Pancreas (tissue), 10 donors: Measurements from ENCODE around the gene OR52R1. TPM values are rescaled to one million over a fixed set of nuclear protein-coding genes. Genes with fewer than 3 reads are reported as not detected.
"Not testable (repeated sequence)": the region's sequence is repeated elsewhere in the genome, so short reads cannot be mapped to it uniquely, and the experiment has no call there.

Source experiments
- ATAC-seq, 4 donors: fragments of 200-7000 bp; cut with Tn5 transposase; one replicate each; pipeline versions ENCODE4 v1.8.0 to v1.9.1; 2020; ENCODE audit warnings: mild to moderate bottlenecking in 4 of 4, moderate library complexity in 4 of 4
- DNase-seq, 6 donors: peaks; one replicate each; pipeline ENCODE4 v3.0.0-alpha.2; 2020
- FAIRE-seq: peaks from 2 replicates; lab custom pipeline; 2012; peaks lifted over from hg19 to GRCh38; lab: Jason Lieb, UNC
- H3K27ac ChIP-seq, 4 donors: fragments of 200-600 bp; sonication (generic); 1 replicate in 3 of 4; 2 replicates in 1 of 4; pipeline versions ENCODE4 v1.5.0 to v1.8.0; 2020
- H3K27me3 ChIP-seq, 4 donors: fragments of 200-600 bp; one replicate each; pipeline ENCODE4 v1.8.0; 2021
- H3K36me3 ChIP-seq, 3 donors: fragments of 200-600 bp; sonication (generic) in 1 of 3; one replicate each; pipeline versions ENCODE4 v1.5.0 to v1.8.0; 2020 to 2021
- H3K4me1 ChIP-seq, 3 donors: fragments of 200-600 bp; one replicate each; pipeline ENCODE4 v1.8.0; 2021
- H3K4me3 ChIP-seq, 4 donors: fragments of 200-600 bp; sonication (generic) in 2 of 4; one replicate each; pipeline versions ENCODE4 v1.5.0 to v1.8.0; 2020 to 2021
- H3K9me3 ChIP-seq, 4 donors: fragments of 200-600 bp; one replicate each; pipeline ENCODE4 v1.8.0; 2021
- WGBS, 2 donors: extraction: QIAGEN DNeasy Blood & Tissue Kit; methylation state at CpG; one replicate each; pipeline ENCODE4 v1.1.7; 2013; 5-methylcytosine and 5-hydroxymethylcytosine counted together
- intact Hi-C, 3 donors: fragments of 100-400 bp; cut with DNase I; formaldehyde crosslinking; loops; one replicate each; pipeline versions ENCODE4 v1.11.1 to v1.14.2; 2022
- polyA plus RNA-seq, 2 donors: library from polyadenylated mRNA; stranded (reverse); fragments of 200-250 nt; gene quantifications; one replicate each; pipeline ENCODE4 v1.2.3, GENCODE V29; 2013
- total RNA-seq, 6 donors: library from RNA; stranded (reverse); fragmentation: NEBNext Ultra II Directional in 4 of 6; extraction: Animal tissue kit (Norgen Biotek cat#: 25700) in 4 of 6; gene quantifications; one replicate each; pipeline versions ENCODE4 v1.2.1 to v1.2.4, GENCODE V29; 2021 to 2023
- TF ChIP-seq, protein P1 (sequence below), 4 donors: fragments of 200-600 bp; sonication (generic) in 3 of 4; IDR thresholded peaks; one replicate each; pipeline versions ENCODE4 v1.5.0 to v1.8.0; 2021; ENCODE audit warnings: antibody characterized with exemption in 4 of 4
- donor health status: healthy with polysubstance abuse.
- donor health status: DM: no; HTN: no; CAD: no; lungs with moderate emphysema.
- donor health status: DM: no; HTN: no; CAD: no.
- donor health status: control.
- donor health status: control.
- donor health status: Bipolar disorder and iron deficiency.
- donor health status: DM: yes; HTN: yes; CAD: no.
- donor health status: DM: no; HTN: no; CAD: no.
- donor health status: DM: no; HTN: no; CAD: no.
- donor health status: DM: yes; HTN: yes; CAD: no.

The OR52R1 gene
- total and polyA plus RNA-seq, 8 donors: not detected

DNA sequence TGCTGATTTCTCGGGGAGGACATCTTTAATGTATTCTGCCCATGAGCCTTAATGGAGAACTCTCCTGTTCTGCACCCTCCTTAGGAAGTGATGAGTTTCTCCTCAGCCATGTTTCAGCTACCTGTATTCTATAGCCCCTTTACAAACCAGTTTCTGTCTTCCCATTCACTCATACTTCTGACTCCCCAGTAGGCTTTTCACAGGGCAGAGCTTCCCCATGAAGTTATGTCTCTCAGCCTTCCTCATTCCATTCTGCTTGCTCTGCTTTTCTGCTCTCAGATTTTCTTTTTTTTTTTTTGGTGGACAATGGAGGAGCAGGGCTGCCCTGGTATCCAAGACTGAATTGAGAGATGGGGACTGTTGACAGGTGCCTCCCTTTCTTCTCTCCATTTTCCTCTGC is 4.3 kb upstream of the OR52R1 start:
- Histone ChIP-seq H3K27me3 (no peaks in the 10 kb centered on the region), H3K36me3 (no peaks in the 10 kb centered on the region), H3K4me3 (no peak overlapping the region), H3K9me3 (no peaks in the 10 kb centered on the region), H3K27ac (no peak overlapping the region), H3K4me1 (no peaks in the 10 kb centered on the region)
- ATAC-seq (no peak), DNase-seq (no peak), FAIRE-seq (no peak)
- intact Hi-C loops: no loop called here
- TF ChIP-seq, protein P1, sequence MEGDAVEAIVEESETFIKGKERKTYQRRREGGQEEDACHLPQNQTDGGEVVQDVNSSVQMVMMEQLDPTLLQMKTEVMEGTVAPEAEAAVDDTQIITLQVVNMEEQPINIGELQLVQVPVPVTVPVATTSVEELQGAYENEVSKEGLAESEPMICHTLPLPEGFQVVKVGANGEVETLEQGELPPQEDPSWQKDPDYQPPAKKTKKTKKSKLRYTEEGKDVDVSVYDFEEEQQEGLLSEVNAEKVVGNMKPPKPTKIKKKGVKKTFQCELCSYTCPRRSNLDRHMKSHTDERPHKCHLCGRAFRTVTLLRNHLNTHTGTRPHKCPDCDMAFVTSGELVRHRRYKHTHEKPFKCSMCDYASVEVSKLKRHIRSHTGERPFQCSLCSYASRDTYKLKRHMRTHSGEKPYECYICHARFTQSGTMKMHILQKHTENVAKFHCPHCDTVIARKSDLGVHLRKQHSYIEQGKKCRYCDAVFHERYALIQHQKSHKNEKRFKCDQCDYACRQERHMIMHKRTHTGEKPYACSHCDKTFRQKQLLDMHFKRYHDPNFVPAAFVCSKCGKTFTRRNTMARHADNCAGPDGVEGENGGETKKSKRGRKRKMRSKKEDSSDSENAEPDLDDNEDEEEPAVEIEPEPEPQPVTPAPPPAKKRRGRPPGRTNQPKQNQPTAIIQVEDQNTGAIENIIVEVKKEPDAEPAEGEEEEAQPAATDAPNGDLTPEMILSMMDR (IDR thresholded peaks at IDR 0.05): no peak
- WGBS, 2 donors: 79 to 85% methylated on average over 1 of the region's 1 CpG

DNA sequence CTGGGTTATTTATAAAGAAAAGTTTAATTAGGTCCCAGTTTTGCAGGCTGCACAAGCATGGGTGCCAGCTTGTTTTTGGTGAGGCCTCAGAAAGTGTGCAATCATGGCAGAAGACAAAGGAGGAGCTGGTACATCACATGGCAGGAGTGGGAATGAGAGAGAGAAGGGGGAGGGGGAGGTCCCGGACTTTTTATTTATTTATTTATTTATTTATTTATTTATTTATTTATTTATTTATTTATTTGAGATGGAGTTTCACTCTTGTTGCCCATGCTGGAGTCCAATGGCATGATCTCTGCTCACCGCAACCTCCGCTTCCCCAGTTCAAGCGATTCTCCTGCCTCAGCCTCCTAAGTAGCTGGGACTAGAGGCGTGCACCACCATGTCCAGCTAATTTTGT is 2.9 kb downstream of the OR52R1 start:
- H3K4me3 ChIP-seq, H3K4me1 ChIP-seq, H3K9me3 ChIP-seq, intact Hi-C loops, H3K27ac ChIP-seq, ATAC-seq, FAIRE-seq, H3K36me3 ChIP-seq, H3K27me3 ChIP-seq, DNase-seq: not testable (repeated sequence)
- 73 to 86% methylated on average over 5 of the region's 5 CpGs for WGBS, 2 donors

DNA sequence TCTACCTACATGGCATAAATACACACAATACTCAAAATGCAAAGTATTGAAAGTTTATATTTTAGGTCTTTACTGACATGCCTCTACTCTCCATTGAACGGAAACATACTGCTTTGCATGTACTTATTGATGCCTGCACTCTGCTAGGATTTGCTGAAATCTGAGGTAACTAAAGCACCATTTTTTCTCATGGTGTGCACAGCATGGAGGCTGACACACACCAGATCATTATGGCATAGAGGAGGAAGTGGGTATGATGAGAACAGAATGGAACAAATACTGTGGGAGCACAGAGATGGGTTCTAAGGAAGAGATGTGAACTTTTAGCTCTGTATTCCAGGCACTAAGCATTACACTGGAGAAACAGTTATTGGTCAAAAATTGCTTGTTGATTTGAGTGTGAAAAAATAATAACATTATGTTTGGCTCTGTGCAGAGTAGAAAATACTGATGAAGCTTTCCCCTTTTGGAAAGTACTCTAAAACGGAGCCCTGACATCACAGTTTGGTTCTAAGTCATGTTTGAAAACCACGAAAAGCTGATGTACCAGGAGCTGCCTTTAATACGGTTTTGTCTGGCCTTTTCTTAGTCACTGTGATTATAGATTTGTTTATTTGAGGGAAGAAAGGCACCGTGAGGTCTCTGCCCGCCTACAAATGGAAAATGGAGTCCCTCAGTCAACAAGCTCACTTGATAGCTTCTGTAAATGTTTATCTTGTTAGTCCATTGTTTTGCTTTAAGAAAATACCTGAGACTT is 5.6 kb downstream of the OR52R1 start:
- no peaks in the 10 kb centered on the region for H3K9me3 ChIP-seq
- WGBS, 2 donors: 41 to 47% methylated on average over 6 of the region's 6 CpGs
- TF ChIP-seq, protein P1 (IDR thresholded peaks at IDR 0.05): no peak
- intact Hi-C loops: no loop called here
- FAIRE-seq (no peak), ATAC-seq (no peak), DNase-seq (no peak)
- H3K27me3 ChIP-seq: no peaks in the 10 kb centered on the region
- H3K36me3 ChIP-seq: no peaks in the 10 kb centered on the region
- no peak overlapping the region for H3K4me3 ChIP-seq
- H3K27ac ChIP-seq: no peak overlapping the region
- no peaks in the 10 kb centered on the region for H3K4me1 ChIP-seq

DNA sequence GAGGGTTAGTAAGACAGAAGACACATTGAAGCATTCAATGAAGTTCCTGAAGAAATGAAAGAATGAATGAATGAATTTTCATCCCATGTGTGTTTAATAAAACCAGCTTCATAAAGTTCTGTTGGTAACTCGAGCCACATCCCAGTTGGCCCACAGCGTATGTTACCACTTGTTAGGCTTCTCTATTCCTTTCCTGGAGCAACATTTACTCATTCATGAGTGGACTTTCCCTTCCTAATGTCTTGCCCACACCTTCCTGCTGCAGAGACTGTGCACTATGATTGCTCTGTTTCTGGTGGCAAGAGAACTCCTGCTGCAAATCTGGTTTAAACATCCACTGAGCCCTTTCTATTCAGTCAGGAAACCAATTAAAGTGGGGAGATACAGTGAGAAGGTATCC is 7.0 kb downstream of the OR52R1 start:
- DNase-seq (no peak), ATAC-seq (no peak), FAIRE-seq (no peak)
- Histone ChIP-seq H3K9me3 (no peaks in the 10 kb centered on the region), H3K36me3 (no peaks in the 10 kb centered on the region), H3K4me1 (no peaks in the 10 kb centered on the region), H3K27me3 (no peaks in the 10 kb centered on the region), H3K27ac (no peak overlapping the region), H3K4me3 (no peak overlapping the region)
- TF ChIP-seq, protein P1 (IDR thresholded peaks at IDR 0.05): no peak
- 20 to 31% methylated on average over 2 of the region's 2 CpGs for WGBS, 2 donors
- intact Hi-C loops: no loop called here

DNA sequence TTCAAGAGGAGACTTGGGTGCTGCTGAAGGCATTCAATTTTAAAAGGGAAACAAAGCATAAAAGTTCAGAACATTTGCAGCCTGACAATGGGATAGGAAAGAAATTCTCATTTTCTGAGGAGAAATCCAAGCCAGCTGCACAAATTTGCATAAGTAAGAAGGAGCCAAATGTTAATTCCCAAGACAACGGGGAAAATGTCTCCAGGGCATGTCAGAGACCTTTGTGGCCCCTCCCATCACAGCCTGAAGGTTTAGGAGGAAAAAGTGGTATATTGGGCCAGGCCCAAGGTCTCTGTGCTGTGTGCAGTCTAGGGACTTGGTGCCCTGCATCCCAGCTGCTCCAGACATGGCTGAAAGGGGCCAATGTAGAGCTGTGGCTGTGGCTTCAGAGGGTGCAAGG is 21.7 kb downstream of the OR52R1 start:
- intact Hi-C loops: no loop called here
- Histone ChIP-seq H3K9me3 (no peaks in the 10 kb centered on the region), H3K27me3 (no peaks in the 10 kb centered on the region), H3K36me3 (no peaks in the 10 kb centered on the region), H3K4me1 (no peaks in the 10 kb centered on the region), H3K27ac (no peak overlapping the region), H3K4me3 (no peak overlapping the region)
- 52 to 60% methylated on average over 1 of the region's 1 CpG for WGBS, 2 donors
- ATAC-seq: no peak
- no peak for DNase-seq
- FAIRE-seq: no peak
- TF ChIP-seq, protein P1 (IDR thresholded peaks at IDR 0.05): no peak
